ENCODE data around the gene TECTB. TPM values are rescaled to one million over a fixed set of nuclear protein-coding genes. Genes with fewer than 3 reads are reported as not detected.

Gene TECTB
- total RNA-seq, 1 experiment from 2014 or later, result not detected

GRCh38 chr10:112259688-112260087, 23.5 kb upstream of the TECTB start:
- Histone ChIP-seq H3K36me3 (ENCODE audit: insufficient read depth, low read length, poor library complexity, severe bottlenecking) (no peaks in the 10 kb centered on the region), H3K4me3 (ENCODE audit: low read depth, low read length, poor library complexity, severe bottlenecking) (no peak overlapping the region), H3K9me3 (ENCODE audit: low read depth, low read length, poor library complexity, severe bottlenecking) (no peaks in the 10 kb centered on the region), H3K27me3 (replicated peaks; ENCODE audit: insufficient read depth, low read depth, low read length, poor library complexity) (no peaks in the 10 kb centered on the region), H3K27ac (ENCODE audit: low read depth, low read length, poor library complexity, severe bottlenecking) (no peak overlapping the region), H3K4me1 (ENCODE audit: insufficient read depth, low read length, poor library complexity, severe bottlenecking) (no peaks in the 10 kb centered on the region)
- no TSS peak for BruUV-seq (replicated peaks)
- intact Hi-C loops (cut with micrococcal nuclease; ENCODE audit: unreplicated experiment), result no loop called here
- no peak for DNase-seq (ENCODE audit: low spot score)
- TF ChIP-seq EZH2 (IDR thresholded peaks at IDR 0.05; ENCODE audit: borderline replicate concordance, low read depth, low read length, poor library complexity, severe bottlenecking) (no peak), CTCF (conservative IDR thresholded peaks at IDR 0.05; ENCODE audit: low read depth, low read length) (no peak)
- POLR2A ChIA-PET (ENCODE audit: low non-redundant PET), result no interaction called here
- CTCF ChIA-PET, result no interaction called here

GRCh38 chr10:112260831-112261230, 22.4 kb upstream of the TECTB start:
- H3K4me1 ChIP-seq (ENCODE audit: insufficient read depth, low read length, poor library complexity, severe bottlenecking), result no peaks in the 10 kb centered on the region
- H3K4me3 ChIP-seq (ENCODE audit: low read depth, low read length, poor library complexity, severe bottlenecking), result no peak overlapping the region
- no TSS peak for BruUV-seq (replicated peaks)
- DNase-seq (ENCODE audit: low spot score), result no peak
- no peaks in the 10 kb centered on the region for H3K36me3 ChIP-seq (ENCODE audit: insufficient read depth, low read length, poor library complexity, severe bottlenecking)
- ChIA-PET CTCF (no interaction called here), POLR2A (ENCODE audit: low non-redundant PET) (no interaction called here)
- intact Hi-C loops (cut with micrococcal nuclease; ENCODE audit: unreplicated experiment), result no loop called here
- no peaks in the 10 kb centered on the region for H3K27me3 ChIP-seq (replicated peaks; ENCODE audit: insufficient read depth, low read depth, low read length, poor library complexity)
- no peak overlapping the region for H3K27ac ChIP-seq (ENCODE audit: low read depth, low read length, poor library complexity, severe bottlenecking)
- TF ChIP-seq CTCF (conservative IDR thresholded peaks at IDR 0.05; ENCODE audit: low read depth, low read length) (no peak), EZH2 (IDR thresholded peaks at IDR 0.05; ENCODE audit: borderline replicate concordance, low read depth, low read length, poor library complexity, severe bottlenecking) (no peak)
- H3K9me3 ChIP-seq (ENCODE audit: low read depth, low read length, poor library complexity, severe bottlenecking), result no peaks in the 10 kb centered on the region

GRCh38 chr10:112261281-112261822, 21.8 kb upstream of the TECTB start:
- Histone ChIP-seq H3K27ac (ENCODE audit: low read depth, low read length, poor library complexity, severe bottlenecking) (no peak overlapping the region), H3K9me3 (ENCODE audit: low read depth, low read length, poor library complexity, severe bottlenecking) (no peaks in the 10 kb centered on the region), H3K4me3 (ENCODE audit: low read depth, low read length, poor library complexity, severe bottlenecking) (no peak overlapping the region), H3K27me3 (replicated peaks; ENCODE audit: insufficient read depth, low read depth, low read length, poor library complexity) (no peaks in the 10 kb centered on the region), H3K36me3 (ENCODE audit: insufficient read depth, low read length, poor library complexity, severe bottlenecking) (no peaks in the 10 kb centered on the region), H3K4me1 (ENCODE audit: insufficient read depth, low read length, poor library complexity, severe bottlenecking) (no peaks in the 10 kb centered on the region)
- DNase-seq (ENCODE audit: low spot score), result no peak
- TF ChIP-seq CTCF (conservative IDR thresholded peaks at IDR 0.05; ENCODE audit: low read depth, low read length) (no peak), EZH2 (IDR thresholded peaks at IDR 0.05; ENCODE audit: borderline replicate concordance, low read depth, low read length, poor library complexity, severe bottlenecking) (no peak)
- intact Hi-C loops (cut with micrococcal nuclease; ENCODE audit: unreplicated experiment), result no loop called here
- CTCF ChIA-PET, result no interaction called here
- POLR2A ChIA-PET (ENCODE audit: low non-redundant PET), result no interaction called here
- BruUV-seq (replicated peaks), result no TSS peak
